NCI-H2029 treated with DMSO at 0.1 percent for 48 hours (cell line): ENCODE data around the gene ZCCHC14.
"Not testable (repeated sequence)": the region's sequence is repeated elsewhere in the genome, so short reads cannot be mapped to it uniquely, and the experiment has no call there.

Source experiments
- DNase-seq: peaks from one replicate; lab custom pipeline; 2025; lab: John Stamatoyannopoulos, UW

The ZCCHC14 gene

GRCh38 chr16:87497023-87497766 lies 4.4 kb upstream of the ZCCHC14 start:
- DNase-seq = not testable (repeated sequence)

GRCh38 chr16:87496447-87496801 lies 3.6 kb upstream of the ZCCHC14 start:
- no peak for DNase-seq

GRCh38 chr16:87495578-87496446 lies 3.0 kb upstream of the ZCCHC14 start:
- no peak for DNase-seq

GRCh38 chr16:87493608-87494280 lies 920 bp upstream of the ZCCHC14 start:
- DNase-seq = no peak

- no peak for DNase-seq
Observed at GRCh38 chr16:87492291-87492630, 563 bp downstream of the ZCCHC14 start.

- no peak for DNase-seq
Observed at GRCh38 chr16:87491522-87492290, 1.1 kb downstream of the ZCCHC14 start.

- DNase-seq = not testable (repeated sequence)
Observed at GRCh38 chr16:87490799-87491521, 1.9 kb downstream of the ZCCHC14 start.

- no peak for DNase-seq
Observed at GRCh38 chr16:87490096-87490798, 2.6 kb downstream of the ZCCHC14 start.

GRCh38 chr16:87489434-87490045 lies 3.3 kb downstream of the ZCCHC14 start:
- DNase-seq = no peak

- not testable (repeated sequence) for DNase-seq
Observed at GRCh38 chr16:87488960-87489359, 3.9 kb downstream of the ZCCHC14 start.

- peak; percentile 39 for DNase-seq
Observed at GRCh38 chr16:87487361-87487924, 5.4 kb downstream of the ZCCHC14 start.

GRCh38 chr16:87486713-87487247 lies 6.0 kb downstream of the ZCCHC14 start:
- no peak for DNase-seq

GRCh38 chr16:87486282-87486681 lies 6.5 kb downstream of the ZCCHC14 start:
- DNase-seq = no peak

- not testable (repeated sequence) for DNase-seq
Observed at GRCh38 chr16:87485792-87486191, 7.0 kb downstream of the ZCCHC14 start.

GRCh38 chr16:87484487-87485331 lies 8.1 kb downstream of the ZCCHC14 start:
- DNase-seq = no peak

GRCh38 chr16:87483481-87483880 lies 9.3 kb downstream of the ZCCHC14 start:
- DNase-seq = no peak

- not testable (repeated sequence) for DNase-seq
Observed at GRCh38 chr16:87482670-87483069, 10.2 kb downstream of the ZCCHC14 start.

GRCh38 chr16:87482266-87482665 lies 10.6 kb downstream of the ZCCHC14 start:
- DNase-seq = no peak

GRCh38 chr16:87481711-87482110 lies 11.1 kb downstream of the ZCCHC14 start:
- not testable (repeated sequence) for DNase-seq
